ENCODE data around the gene CMIP.

CMIP gene

DNA sequence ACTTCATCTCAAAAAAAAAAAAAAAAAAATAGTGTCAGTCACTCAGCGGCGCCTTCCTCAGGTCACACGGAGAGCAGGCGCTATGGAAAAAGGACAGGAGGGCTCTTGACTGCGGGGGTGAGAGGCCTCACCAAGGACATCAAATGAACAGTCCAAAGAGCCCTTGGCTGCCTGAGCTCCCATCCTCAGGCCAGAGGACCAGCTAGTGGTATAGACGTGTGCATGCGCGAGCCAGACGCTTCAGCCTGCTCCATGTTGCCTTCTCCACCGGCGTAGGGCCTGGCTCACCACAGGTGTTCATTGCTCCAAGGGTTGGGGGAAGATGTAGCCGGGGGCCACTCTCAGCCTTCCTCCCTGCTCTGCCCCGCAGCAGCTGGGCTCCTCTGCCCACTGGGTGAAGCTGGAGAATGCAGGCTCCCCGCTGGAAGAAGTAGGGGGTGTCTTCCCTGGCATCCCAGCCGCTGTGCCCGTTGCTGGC lies 268.7 kb downstream of the CMIP start:
- DNase-seq (ENCODE audit: low read depth): no peak
- H3K4me3 ChIP-seq (ENCODE audit: low read depth, low read length): no peak overlapping the region
- TF ChIP-seq, protein P1, sequence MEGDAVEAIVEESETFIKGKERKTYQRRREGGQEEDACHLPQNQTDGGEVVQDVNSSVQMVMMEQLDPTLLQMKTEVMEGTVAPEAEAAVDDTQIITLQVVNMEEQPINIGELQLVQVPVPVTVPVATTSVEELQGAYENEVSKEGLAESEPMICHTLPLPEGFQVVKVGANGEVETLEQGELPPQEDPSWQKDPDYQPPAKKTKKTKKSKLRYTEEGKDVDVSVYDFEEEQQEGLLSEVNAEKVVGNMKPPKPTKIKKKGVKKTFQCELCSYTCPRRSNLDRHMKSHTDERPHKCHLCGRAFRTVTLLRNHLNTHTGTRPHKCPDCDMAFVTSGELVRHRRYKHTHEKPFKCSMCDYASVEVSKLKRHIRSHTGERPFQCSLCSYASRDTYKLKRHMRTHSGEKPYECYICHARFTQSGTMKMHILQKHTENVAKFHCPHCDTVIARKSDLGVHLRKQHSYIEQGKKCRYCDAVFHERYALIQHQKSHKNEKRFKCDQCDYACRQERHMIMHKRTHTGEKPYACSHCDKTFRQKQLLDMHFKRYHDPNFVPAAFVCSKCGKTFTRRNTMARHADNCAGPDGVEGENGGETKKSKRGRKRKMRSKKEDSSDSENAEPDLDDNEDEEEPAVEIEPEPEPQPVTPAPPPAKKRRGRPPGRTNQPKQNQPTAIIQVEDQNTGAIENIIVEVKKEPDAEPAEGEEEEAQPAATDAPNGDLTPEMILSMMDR (IDR thresholded peaks at IDR 0.05; ENCODE audit: low read depth, low read length, missing control alignments): no peak

DNA sequence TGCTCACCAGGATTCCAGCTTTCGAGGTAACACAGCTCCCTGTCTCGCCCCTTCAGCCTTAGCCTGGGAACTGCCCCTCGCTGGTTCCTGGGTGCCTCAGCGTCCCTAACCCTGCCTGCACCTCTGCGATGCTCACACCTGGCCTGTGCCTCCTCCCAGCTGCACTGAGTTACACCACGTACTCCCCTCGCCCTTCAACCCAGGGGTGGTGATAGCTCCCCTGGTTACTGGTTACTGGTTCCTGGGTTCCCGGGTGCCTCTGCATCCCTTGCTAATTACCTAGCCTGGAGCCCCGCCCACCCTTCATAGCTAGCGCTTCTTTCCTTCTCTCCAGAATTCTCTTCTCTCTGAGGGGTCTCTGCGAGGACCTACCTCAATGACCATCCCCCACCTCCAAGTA lies 269.2 kb downstream of the CMIP start:
- no peak overlapping the region for H3K4me3 ChIP-seq (ENCODE audit: low read depth, low read length)
- TF ChIP-seq, protein P1 (IDR thresholded peaks at IDR 0.05; ENCODE audit: low read depth, low read length, missing control alignments): no peak
- DNase-seq (ENCODE audit: low read depth): no peak

DNA sequence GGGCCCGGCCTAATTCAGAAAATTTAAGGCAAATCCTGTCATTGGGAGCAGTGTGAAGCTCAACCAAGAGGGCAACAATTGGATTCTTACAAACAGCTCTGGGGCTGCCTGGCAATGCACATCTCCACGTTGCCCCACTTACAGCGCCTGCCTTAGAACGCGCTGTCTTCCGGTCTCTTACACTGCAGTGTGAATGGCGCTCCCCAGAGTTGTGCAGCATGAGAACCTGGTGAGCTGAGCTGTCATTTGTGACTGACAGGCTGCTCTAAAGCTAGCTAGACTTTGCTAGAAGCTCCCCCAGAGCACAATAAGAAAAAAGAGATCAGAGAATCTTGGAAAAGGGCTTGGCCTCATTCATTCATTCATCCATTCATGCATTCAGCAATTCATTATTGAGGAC lies 270.0 kb downstream of the CMIP start:
- no peak for DNase-seq (ENCODE audit: low read depth)
- TF ChIP-seq, protein P1 (IDR thresholded peaks at IDR 0.05; ENCODE audit: low read depth, low read length, missing control alignments): no peak
- no peak overlapping the region for H3K4me3 ChIP-seq (ENCODE audit: low read depth, low read length)

DNA sequence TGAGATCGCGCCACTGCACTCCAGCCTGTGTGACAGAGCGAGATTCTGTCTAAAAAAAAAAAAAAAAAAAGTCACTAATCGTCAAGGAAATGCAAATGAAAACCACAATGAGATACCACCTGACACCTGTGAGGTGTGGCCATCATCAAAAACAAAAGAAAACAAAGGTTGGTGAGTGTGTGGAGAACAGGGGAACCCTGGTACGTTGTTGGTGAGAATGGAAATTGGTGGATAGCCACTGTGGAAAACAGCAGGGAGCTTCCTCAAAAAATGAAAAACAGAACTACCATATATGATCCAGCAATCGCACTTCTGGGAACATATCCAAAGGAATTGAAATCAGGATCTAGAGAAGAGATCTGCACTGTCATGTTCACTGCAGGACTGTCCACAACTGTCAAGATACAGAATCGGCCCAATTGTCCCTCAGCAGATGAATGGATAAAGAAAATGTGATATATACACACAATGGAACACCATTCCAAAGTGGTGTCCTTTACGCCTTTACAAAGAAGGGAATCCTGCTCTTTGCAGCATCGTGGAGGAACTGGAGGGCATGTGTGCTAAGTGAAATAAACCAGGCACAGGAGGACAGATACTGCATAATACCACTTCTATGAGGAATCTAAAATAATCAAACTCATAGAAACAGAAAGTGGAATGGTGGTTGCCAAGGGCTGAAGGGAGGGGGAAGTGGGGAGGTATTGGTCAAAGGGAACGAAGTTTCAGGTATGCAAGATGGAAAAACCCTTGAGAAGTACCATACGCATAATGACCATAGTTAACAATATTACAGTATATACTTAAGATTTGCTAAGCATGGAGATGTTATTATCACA lies 271.0 kb downstream of the CMIP start:
- TF ChIP-seq, protein P1 (IDR thresholded peaks at IDR 0.05; ENCODE audit: low read depth, low read length, missing control alignments): no peak
- peak; percentile 71 for DNase-seq (ENCODE audit: low read depth)
- peak overlapping the region; percentile 28 for H3K4me3 ChIP-seq (ENCODE audit: low read depth, low read length)

DNA sequence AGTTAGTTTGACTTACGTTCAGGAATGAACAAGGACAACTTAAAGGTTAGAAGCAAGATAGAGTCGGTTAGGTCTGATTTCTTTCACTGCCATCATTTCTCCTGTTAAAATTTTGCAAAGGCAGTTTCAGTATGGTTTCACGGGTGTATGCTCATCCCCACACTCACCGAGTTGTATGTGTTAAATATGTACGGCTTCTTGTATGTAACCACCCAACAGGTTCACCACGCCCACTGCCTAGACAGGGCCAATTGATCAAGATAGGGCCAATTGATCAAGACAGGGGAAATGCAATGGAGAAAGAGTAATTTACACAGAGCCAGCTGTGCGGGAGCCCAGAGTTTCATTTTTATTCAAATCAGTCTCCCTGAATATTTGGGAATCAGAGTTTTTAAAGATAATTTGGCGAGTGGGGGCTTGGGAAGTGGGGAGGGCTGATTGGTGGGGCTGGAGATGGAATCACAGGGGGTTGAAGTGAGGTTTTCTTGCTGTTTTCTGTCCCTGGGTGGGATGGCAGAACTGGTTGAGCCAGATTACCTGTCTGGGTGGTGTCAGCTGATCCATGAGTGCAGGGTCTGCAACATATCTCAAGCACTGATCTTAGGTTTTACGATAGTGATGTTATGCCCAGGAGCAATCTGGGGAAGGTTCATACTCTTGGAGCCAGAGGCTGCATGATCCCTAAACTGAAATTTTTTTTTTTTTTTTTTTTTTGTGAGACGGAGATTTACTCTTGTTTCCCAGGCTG lies 272.0 kb downstream of the CMIP start:
- peak overlapping the region; percentile 15; the same call in 1 of the 2 replicates for H3K4me3 ChIP-seq (ENCODE audit: low read depth, low read length)

DNA sequence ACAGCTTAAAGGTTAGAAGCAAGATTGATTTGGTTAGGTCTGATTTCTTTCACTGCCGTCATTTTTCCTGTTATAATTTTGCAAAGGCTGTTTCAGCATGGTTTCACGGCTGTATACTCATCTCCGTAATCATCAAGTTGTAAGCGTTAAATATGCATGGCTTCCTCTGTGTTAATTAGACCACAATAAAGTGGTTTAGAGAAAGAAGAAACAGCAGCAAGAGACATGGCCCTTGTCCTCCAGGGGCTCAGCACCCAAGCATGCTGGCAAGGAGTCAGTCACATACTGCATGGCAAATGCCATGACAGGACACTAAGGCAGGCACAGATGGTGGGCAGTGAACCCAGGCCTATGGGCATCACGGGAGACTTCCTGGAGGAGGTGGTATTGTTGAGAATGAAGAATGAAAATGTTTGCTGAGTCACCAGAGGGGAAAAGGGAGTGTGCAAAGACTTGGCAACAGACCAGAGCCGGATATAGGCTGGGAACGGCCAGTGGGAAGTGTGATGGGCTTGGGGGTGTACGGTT lies 273.1 kb downstream of the CMIP start:
- DNase-seq (ENCODE audit: low read depth): no peak

More for the DNA sequence above, 272.0 kb downstream of the CMIP start:
- TF ChIP-seq, protein P1 (IDR thresholded peaks at IDR 0.05; ENCODE audit: low read depth, low read length, missing control alignments): no peak
- peak; percentile 73 for DNase-seq (ENCODE audit: low read depth)

More for the DNA sequence above, 273.1 kb downstream of the CMIP start:
- TF ChIP-seq, protein P1 (IDR thresholded peaks at IDR 0.05; ENCODE audit: low read depth, low read length, missing control alignments): no peak
- no peak overlapping the region for H3K4me3 ChIP-seq (ENCODE audit: low read depth, low read length)

Measured in GM12864 (cell line).